GM18858 (cell line): ENCODE measurements around the gene DHDDS.
A peak's percentile ranks its signal among the peaks of the same experiment; 100 is the strongest.
"Not testable (repeated sequence)": the region's sequence is repeated elsewhere in the genome, so short reads cannot be mapped to it uniquely, and the experiment has no call there.

ENCODE experiments used
- ATAC-seq: cut with Tn5 transposase; IDR thresholded peaks from one replicate; pipeline ENCODE4 v1.9.1; 2021; ENCODE audit not compliant: unreplicated experiment

Gene DHDDS, protein sequence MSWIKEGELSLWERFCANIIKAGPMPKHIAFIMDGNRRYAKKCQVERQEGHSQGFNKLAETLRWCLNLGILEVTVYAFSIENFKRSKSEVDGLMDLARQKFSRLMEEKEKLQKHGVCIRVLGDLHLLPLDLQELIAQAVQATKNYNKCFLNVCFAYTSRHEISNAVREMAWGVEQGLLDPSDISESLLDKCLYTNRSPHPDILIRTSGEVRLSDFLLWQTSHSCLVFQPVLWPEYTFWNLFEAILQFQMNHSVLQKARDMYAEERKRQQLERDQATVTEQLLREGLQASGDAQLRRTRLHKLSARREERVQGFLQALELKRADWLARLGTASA

GRCh38 chr1:26431979-26432695, at the start of gene DHDDS:
Gene DHDDS (plus strand): TSS chr1:26432321. CDS start chr1:26432946, 625 bp downstream.
- ATAC-seq, result peak; percentile 81

DNA sequence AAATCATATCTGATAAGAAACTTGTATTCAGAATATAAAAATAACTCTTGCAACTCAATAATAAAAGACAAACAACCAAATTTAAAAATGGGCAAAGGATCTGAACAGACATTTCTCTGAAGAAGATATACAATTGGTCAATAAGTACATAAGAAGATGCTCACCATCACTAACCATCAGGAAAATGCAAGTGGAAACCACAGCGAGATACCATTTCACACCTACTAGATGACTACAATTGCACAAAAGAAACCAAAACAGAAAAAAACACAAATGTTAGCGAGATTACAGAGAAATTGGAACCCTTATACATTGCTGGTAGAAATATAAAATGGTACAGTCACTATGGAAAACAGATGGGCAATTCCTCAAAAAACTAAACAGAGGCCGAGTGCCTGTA, 48.0 kb upstream of the DHDDS start:
- ATAC-seq, result no peak

DNA sequence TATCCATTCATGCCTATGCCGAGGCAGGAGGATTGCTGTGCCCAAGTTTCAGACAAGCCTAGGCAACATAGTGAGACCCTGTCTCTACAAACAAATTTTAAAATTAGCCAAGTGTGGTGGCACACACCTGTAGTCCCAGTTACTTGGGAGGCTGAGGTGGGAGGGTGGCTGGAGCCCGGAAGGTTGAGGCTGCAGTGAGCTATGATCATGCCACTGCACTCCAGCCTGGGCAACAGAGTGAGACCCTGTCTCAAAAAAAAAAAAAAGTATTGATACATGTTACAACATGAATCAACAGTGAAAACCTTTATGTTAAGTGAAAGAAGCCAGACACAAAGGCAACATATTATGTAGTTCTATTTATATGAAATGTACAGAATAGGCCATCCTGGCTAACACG, 47.1 kb upstream of the DHDDS start:
- not testable (repeated sequence) for ATAC-seq

GRCh38 chr1:26387447-26387846, 44.7 kb upstream of the DHDDS start:
- ATAC-seq, result no peak

DNA sequence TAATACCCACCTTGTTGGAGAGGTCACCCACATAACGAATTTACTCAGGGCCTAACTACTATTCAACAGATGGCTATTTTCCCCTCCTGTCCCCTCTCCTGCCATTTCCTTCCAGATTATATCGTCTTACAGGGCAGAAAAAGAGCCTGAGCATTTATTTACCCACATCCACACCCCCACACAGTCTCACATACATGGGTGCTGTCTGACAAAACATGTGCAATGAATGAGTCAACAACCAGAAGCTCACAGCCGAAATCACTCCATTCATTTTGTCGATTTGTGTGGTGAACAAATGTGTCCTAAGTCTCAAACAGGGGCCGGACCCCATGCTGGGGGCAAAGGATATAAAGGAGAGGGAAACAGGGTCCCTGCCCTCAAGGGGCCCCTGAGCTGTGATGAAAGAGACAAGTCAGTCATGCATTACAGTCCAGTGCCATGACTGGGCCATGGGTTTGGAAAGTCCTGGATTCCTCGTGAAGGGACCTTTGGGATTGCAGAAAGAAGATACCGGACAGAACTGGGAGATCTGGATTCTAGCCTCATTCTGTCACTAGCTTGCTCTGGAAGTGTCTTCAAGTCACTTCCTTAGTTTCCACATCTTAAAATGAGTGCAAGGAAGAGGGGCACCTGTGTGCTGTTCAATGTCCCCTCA, 43.2 kb upstream of the DHDDS start:
- ATAC-seq, result no peak

- no peak for ATAC-seq
Observed at GRCh38 chr1:26389604-26390247, 42.4 kb upstream of the DHDDS start.

DNA sequence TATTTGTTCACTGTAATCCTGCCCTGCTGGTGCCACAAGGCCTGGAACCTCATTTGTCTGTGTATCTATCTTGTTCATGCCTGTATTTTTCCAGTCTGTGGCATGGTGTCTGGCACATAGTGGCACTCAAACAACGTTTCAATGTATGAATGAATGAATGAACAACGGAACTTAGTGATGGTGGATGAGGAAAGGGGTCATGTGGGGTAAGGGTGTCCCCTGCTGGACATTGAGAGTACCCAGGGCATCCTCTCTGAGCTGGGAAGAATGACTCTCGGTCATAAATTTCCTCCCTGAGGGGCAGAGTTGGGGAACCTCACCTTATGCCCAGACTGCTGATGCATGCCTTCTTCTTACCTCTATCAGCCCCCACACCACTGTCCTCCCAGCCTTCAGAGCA, 40.7 kb upstream of the DHDDS start:
- no peak for ATAC-seq

- no peak for ATAC-seq
Observed at GRCh38 chr1:26395754-26396153, 36.4 kb upstream of the DHDDS start.

GRCh38 chr1:26399034-26399433, 33.1 kb upstream of the DHDDS start:
- ATAC-seq, result no peak

DNA sequence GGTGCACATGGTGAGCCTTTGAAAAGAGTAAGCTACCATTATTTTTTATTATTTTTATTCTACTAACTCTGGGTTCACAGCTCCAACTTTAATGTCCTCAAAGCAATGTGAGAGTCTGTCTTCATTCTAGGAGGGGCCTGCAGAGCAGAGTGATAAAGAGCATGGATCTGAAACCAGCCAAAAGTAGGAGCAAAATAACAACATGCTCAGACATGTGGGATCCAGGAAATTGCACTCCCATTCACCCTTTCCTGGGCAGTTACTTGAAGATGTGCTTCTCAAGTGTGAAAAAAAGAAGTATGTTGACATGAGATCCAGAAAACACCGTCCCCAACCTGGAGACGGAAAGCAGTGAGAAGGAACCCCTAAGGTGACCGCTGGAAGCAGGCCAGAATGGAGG, 30.2 kb upstream of the DHDDS start:
- no peak for ATAC-seq

GRCh38 chr1:26403656-26404055, 28.5 kb upstream of the DHDDS start:
- no peak for ATAC-seq

GRCh38 chr1:26404641-26405040, 27.5 kb upstream of the DHDDS start:
- ATAC-seq, result no peak

DNA sequence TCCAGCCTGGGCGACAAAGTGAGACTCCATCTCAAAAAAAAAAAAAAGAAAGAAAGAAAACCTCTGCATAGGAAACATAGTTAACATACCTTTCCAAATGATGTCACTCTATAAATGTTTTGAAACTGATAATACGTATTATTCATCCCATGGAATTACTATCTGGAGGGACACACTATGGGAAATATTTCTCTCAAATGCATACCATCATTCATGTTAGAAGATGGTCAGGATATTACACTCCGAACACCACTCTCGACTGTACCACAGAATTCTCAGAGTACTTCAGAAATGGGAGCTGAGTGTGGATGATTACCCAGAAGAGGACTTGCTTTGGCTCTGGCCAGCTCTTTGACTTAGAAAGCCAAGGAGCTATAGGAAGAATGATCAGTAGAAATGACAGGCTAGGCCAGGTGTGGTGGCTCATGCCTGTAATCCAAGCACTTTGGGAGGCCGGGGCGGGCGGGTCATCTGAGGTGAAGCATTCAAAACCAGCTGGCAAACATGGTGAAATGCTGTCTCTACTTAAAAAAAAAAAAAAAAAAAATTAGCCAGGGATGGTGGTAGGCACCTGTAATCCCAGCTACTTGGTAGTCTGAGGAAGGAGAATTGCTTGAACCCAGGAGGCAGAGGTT, 26.7 kb upstream of the DHDDS start:
- ATAC-seq, result no peak

- ATAC-seq, result no peak
Observed at GRCh38 chr1:26408604-26409003, 23.5 kb upstream of the DHDDS start.

- no peak for ATAC-seq
Observed at GRCh38 chr1:26409191-26409807, 22.8 kb upstream of the DHDDS start.

GRCh38 chr1:26410706-26411623, 21.2 kb upstream of the DHDDS start, which contains the start of gene LIN28A:
Gene LIN28A (plus strand): TSS chr1:26410817. CDS start chr1:26410892, 75 bp downstream.
- ATAC-seq, result no peak

DNA sequence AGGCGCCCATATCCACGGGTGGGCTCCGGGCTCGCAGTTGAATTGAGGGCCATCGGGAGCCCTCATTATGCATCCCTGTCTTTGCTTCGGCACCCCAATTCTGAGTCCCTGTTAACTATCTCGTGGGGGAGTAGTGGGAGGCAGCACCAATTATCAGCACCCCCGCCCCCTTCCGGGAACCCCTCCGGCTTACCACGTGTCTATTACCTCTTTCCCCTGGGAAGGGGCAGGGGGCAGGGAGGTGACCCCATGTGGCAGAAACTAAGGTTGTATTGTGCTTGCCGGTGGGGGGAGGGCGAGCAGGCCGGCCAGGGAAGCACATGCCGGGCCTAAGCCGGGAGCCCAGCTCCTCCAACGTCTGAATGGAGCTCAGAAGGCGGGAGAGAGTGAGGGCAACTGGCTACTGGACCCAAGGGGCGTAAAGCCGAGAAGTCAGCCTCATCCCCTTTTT, 20.5 kb upstream of the DHDDS start:
- no peak for ATAC-seq

GRCh38 chr1:26412180-26412840, 19.8 kb upstream of the DHDDS start:
- ATAC-seq, result no peak

GRCh38 chr1:26413031-26413430, 19.1 kb upstream of the DHDDS start:
- ATAC-seq, result no peak
